Trophoblast cell (in vitro differentiated cells and primary cell): ENCODE results near the gene FGD3.

Source experiments
- DNase-seq, 2 donors: peaks; one replicate each; pipeline ENCODE4 v3.0.0-alpha.2; 2016
- H2AFZ ChIP-seq: 2 replicates; pipeline ENCODE4 v1.6.1; 2013; ENCODE audit warnings: low read length, moderate library complexity, mild to moderate bottlenecking; ENCODE audit not compliant: insufficient read depth, poor library complexity
- H2AK5ac ChIP-seq: 2 replicates; pipeline ENCODE4 v1.6.1; 2013; ENCODE audit warnings: mild to moderate bottlenecking, low read length
- H2BK120ac ChIP-seq: 2 replicates; pipeline ENCODE4 v1.6.1; 2013; ENCODE audit warnings: low read length, mild to moderate bottlenecking, moderate library complexity; ENCODE audit not compliant: insufficient read depth, poor library complexity
- H2BK12ac ChIP-seq: 2 replicates; pipeline ENCODE4 v1.6.1; 2013; ENCODE audit warnings: mild to moderate bottlenecking, low read length, moderate library complexity
- H2BK5ac ChIP-seq: 2 replicates; pipeline ENCODE4 v1.6.1; 2013; ENCODE audit warnings: low read length, low read depth, moderate library complexity, mild to moderate bottlenecking; ENCODE audit not compliant: poor library complexity
- H3K14ac ChIP-seq: 2 replicates; pipeline ENCODE4 v1.6.1; 2013; ENCODE audit warnings: mild to moderate bottlenecking, low read length
- H3K18ac ChIP-seq: 2 replicates; pipeline ENCODE4 v1.6.1; 2013; ENCODE audit warnings: mild to moderate bottlenecking, low read length
- H3K23ac ChIP-seq: 2 replicates; pipeline ENCODE4 v1.6.1; 2013; ENCODE audit warnings: low read length
- H3K27ac ChIP-seq: 2 replicates; pipeline ENCODE4 v1.5.1; 2013; ENCODE audit warnings: low read depth, mild to moderate bottlenecking, inconsistent platforms, low read length, moderate library complexity
- H3K27me3 ChIP-seq: 2 replicates; pipeline ENCODE4 v1.6.1; 2013; ENCODE audit warnings: inconsistent platforms, mild to moderate bottlenecking, low read length, moderate library complexity; ENCODE audit not compliant: insufficient read depth
- H3K36me3 ChIP-seq, 2 experiments: 1 replicate in 1 of 2; 2 replicates in 1 of 2; pipeline ENCODE4 v1.6.1; 2013; ENCODE audit warnings: low read length in 2 of 2, mild to moderate bottlenecking in 2 of 2, moderate library complexity in 1 of 2; ENCODE audit not compliant: insufficient read depth in 2 of 2, control insufficient read depth in 1 of 2
- H3K4ac ChIP-seq: 2 replicates; pipeline ENCODE4 v1.6.1; 2013; ENCODE audit warnings: low read depth, mild to moderate bottlenecking, low read length, moderate library complexity
- H3K4me1 ChIP-seq, 2 experiments: 1 replicate in 1 of 2; 2 replicates in 1 of 2; pipeline ENCODE4 v1.6.1; 2013; ENCODE audit warnings: low read length in 2 of 2, mild to moderate bottlenecking in 2 of 2, moderate library complexity in 1 of 2; ENCODE audit not compliant: insufficient read depth in 2 of 2, control insufficient read depth in 1 of 2
- H3K4me2 ChIP-seq: 2 replicates; pipeline ENCODE4 v1.6.1; 2013; ENCODE audit warnings: inconsistent platforms, mild to moderate bottlenecking, low read length, moderate library complexity
- H3K4me3 ChIP-seq: 2 replicates; pipeline ENCODE4 v1.5.1; 2013; ENCODE audit warnings: mild to moderate bottlenecking, low read depth, low read length, inconsistent platforms
- H3K79me1 ChIP-seq: one replicate; pipeline ENCODE4 v1.6.1; 2013; ENCODE audit warnings: low read length
- H3K79me2 ChIP-seq: 2 replicates; pipeline ENCODE4 v1.6.1; 2013; ENCODE audit warnings: low read length, mild to moderate bottlenecking; ENCODE audit not compliant: control insufficient read depth, insufficient read depth, poor library complexity
- H3K9ac ChIP-seq: 2 replicates; pipeline ENCODE4 v1.6.1; 2013; ENCODE audit warnings: mild to moderate bottlenecking, low read length
- H3K9me3 ChIP-seq: 2 replicates; pipeline ENCODE4 v1.6.1; 2013; ENCODE audit warnings: low read depth, mild to moderate bottlenecking, control low read depth, inconsistent platforms, low read length; ENCODE audit not compliant: insufficient read depth
- H4K12ac ChIP-seq: 2 replicates; pipeline ENCODE4 v1.6.1; 2013; ENCODE audit warnings: low read depth, mild to moderate bottlenecking, low read length, moderate library complexity
- H4K8ac ChIP-seq: 2 replicates; pipeline ENCODE4 v1.6.1; 2013; ENCODE audit warnings: low read depth, mild to moderate bottlenecking, low read length, moderate library complexity
- H4K91ac ChIP-seq: one replicate; pipeline ENCODE4 v1.6.1; 2013; ENCODE audit warnings: low read depth, mild to moderate bottlenecking, low read length, moderate library complexity
- WGBS: extraction: QIAGEN DNeasy Blood & Tissue Kit; methylation state at CpG from one replicate; pipeline ENCODE4 v1.1.7; 2013; ENCODE audit warnings: missing lambda C conversion rate; ENCODE audit not compliant: insufficient read length, insufficient coverage; ENCODE audit errors: extremely low coverage; 5-methylcytosine and 5-hydroxymethylcytosine counted together

FGD3 gene

DNA sequence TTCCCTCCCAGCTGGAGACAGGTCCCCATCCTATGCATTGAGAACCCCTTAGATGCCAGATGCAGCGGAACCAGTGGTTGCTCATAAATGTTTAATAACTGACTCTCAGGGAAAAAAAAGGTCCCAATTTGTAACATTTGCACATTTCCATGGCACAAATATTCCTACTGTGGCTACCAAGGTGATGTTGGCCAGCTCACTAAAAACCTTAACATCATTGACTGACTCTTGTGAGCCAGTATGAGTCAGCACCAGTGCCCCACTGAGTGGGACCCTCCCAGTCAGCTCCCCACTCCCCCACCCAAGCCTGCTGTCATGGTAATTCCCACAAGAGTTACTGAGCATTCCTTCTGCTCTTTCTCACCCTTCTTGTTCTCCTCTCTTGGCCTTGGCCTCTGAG, 26.9 kb upstream of the FGD3 start:
- H3K4me3 ChIP-seq, result no peak overlapping the region
- H3K4ac ChIP-seq, result no peak overlapping the region
- no peaks in the 10 kb centered on the region for H3K36me3 ChIP-seq
- H3K27ac ChIP-seq, result no peak overlapping the region
- H3K27me3 ChIP-seq, result peaks cover 2% of the 10 kb centered on the region
- H2BK5ac ChIP-seq, result no peak overlapping the region
- no peak overlapping the region for H4K8ac ChIP-seq
- no peak overlapping the region for H2BK12ac ChIP-seq
- no peak overlapping the region for H4K12ac ChIP-seq
- H3K4me2 ChIP-seq, result no peak overlapping the region
- H4K91ac ChIP-seq, result no peak overlapping the region
- no peak overlapping the region for H3K23ac ChIP-seq
- H2BK120ac ChIP-seq, result no peak overlapping the region
- H3K14ac ChIP-seq, result no peak overlapping the region
- H3K9me3 ChIP-seq, result peaks cover 2% of the 10 kb centered on the region
- H2AK5ac ChIP-seq, result no peak overlapping the region
- no peak overlapping the region for H2AFZ ChIP-seq
- no peak overlapping the region for H3K9ac ChIP-seq
- no peaks in the 10 kb centered on the region for H3K79me1 ChIP-seq
- DNase-seq, result no peak
- no peaks in the 10 kb centered on the region for H3K4me1 ChIP-seq
- no peaks in the 10 kb centered on the region for H3K79me2 ChIP-seq
- no CpG with 5 or more reads among the region's 1 CpG for WGBS
- no peak overlapping the region for H3K18ac ChIP-seq

DNA sequence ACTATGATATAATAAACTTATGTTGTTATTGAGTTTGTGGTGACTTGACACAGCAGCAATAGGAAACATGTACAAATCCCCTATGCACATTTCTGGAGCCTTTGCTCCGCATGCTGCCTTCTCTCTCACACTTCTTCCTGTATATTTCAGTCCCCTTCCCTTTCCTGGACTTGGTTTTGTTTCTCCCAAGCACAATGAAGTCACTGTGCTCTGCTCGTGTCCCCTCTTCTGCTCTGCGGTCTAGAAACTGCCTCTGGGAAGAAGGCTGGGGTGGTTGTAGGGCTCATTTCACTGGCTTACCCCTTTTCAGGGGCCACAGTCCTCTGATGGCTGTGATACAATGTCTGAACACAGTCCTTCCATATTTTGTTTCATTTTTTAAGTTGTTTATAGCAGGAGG, 15.7 kb upstream of the FGD3 start:
- H2BK120ac ChIP-seq, result no peak overlapping the region
- no peak overlapping the region for H3K4me3 ChIP-seq
- WGBS, result no CpG with 5 or more reads among the region's 3 CpGs

DNA sequence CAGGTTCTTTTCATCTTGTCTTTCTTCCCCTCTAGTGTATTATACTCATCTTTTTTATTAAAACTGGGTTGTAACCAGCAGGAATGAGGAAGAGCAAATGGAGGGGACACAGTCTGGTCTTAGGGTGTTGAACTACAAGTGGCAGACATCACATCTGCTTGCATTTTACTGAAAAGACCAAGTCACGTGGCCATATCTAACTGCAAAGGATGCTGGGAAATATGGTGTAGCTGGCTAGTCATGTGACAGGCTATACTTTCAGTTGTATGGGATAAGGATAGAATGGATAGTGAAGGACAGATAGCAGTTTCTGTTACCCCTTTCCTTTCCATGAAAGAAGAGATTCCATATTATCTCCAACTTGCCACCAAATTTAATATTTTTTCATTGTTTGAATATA, 13.0 kb upstream of the FGD3 start:
- Histone ChIP-seq H3K27ac (no peak overlapping the region), H3K23ac (no peak overlapping the region), H3K79me1 (no peaks in the 10 kb centered on the region), H3K4me3 (no peak overlapping the region), H3K4ac (no peak overlapping the region), H3K4me1 (no peaks in the 10 kb centered on the region), H2AK5ac (no peak overlapping the region), H4K12ac (no peak overlapping the region), H2BK12ac (no peak overlapping the region), H3K18ac (no peak overlapping the region), H3K4me2 (no peak overlapping the region), H3K79me2 (no peaks in the 10 kb centered on the region), H3K9me3 (peaks cover 2% of the 10 kb centered on the region), H2AFZ (no peak overlapping the region), H3K9ac (peak overlapping the region; percentile 66), H2BK120ac (no peak overlapping the region), H3K27me3 (no peaks in the 10 kb centered on the region), H3K14ac (no peak overlapping the region), H3K36me3 (no peaks in the 10 kb centered on the region), H2BK5ac (no peak overlapping the region), H4K8ac (no peak overlapping the region), H4K91ac (no peak overlapping the region)
- no CpG with 5 or more reads among the region's 1 CpG for WGBS
- no peak for DNase-seq

More for the DNA sequence above, 15.7 kb upstream of the FGD3 start:
- H3K18ac ChIP-seq, result no peak overlapping the region
- no peaks in the 10 kb centered on the region for H3K79me1 ChIP-seq
- no peaks in the 10 kb centered on the region for H3K9me3 ChIP-seq
- no peak overlapping the region for H3K4ac ChIP-seq
- no peak overlapping the region for H3K23ac ChIP-seq
- no peak overlapping the region for H2BK5ac ChIP-seq
- H2AFZ ChIP-seq, result no peak overlapping the region
- H2BK12ac ChIP-seq, result no peak overlapping the region
- no peak overlapping the region for H3K14ac ChIP-seq
- no peak overlapping the region for H3K27ac ChIP-seq
- H3K27me3 ChIP-seq, result no peaks in the 10 kb centered on the region
- no peak overlapping the region for H2AK5ac ChIP-seq
- H4K8ac ChIP-seq, result no peak overlapping the region
- no peak for DNase-seq
- no peak overlapping the region for H3K4me2 ChIP-seq
- no peaks in the 10 kb centered on the region for H3K36me3 ChIP-seq
- no peaks in the 10 kb centered on the region for H3K4me1 ChIP-seq
- H4K91ac ChIP-seq, result no peak overlapping the region
- no peak overlapping the region for H4K12ac ChIP-seq
- H3K9ac ChIP-seq, result no peak overlapping the region
- H3K79me2 ChIP-seq, result no peaks in the 10 kb centered on the region

DNA sequence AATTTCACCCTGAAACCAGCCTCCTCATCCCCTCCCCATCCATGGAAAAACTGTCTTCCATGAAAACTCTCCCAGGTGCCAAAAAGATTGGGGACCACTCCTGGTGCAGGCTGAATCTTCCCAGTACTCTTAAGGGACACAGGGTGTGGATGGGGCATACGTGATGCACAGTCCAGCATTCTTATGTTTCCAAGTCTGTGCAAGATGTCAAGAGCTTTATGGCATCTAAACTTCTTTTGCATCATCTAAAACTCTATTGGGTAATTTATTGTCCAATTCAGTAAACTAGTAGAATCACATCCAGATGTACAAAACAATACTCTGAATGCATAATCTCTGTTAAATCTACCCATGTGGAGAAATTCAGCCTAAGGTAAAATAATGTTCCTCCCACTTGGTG, 9.3 kb upstream of the FGD3 start:
- Histone ChIP-seq H3K27me3 (no peaks in the 10 kb centered on the region), H3K9me3 (peaks cover 2% of the 10 kb centered on the region), H2BK12ac (no peak overlapping the region), H3K79me2 (no peaks in the 10 kb centered on the region), H3K79me1 (no peaks in the 10 kb centered on the region), H2AK5ac (no peak overlapping the region), H4K91ac (no peak overlapping the region), H3K27ac (no peak overlapping the region), H3K18ac (no peak overlapping the region), H4K12ac (no peak overlapping the region), H3K4me1 (no peaks in the 10 kb centered on the region), H3K4me3 (no peak overlapping the region), H3K14ac (no peak overlapping the region), H3K9ac (no peak overlapping the region), H3K4ac (no peak overlapping the region), H2BK5ac (no peak overlapping the region), H2AFZ (no peak overlapping the region), H2BK120ac (no peak overlapping the region), H3K4me2 (no peak overlapping the region), H3K36me3 (no peaks in the 10 kb centered on the region), H4K8ac (no peak overlapping the region), H3K23ac (no peak overlapping the region)
- no CpG with 5 or more reads among the region's 1 CpG for WGBS
- no peak for DNase-seq
